Nephron (organoid): ENCODE results near the gene ATXN7L1.

Source experiments
- H3K27ac Mint-ChIP-seq, 3 experiments: 2 replicates each; pipeline ENCODE4 v1.8.0; 2020; ENCODE audit warnings: mixed read lengths in 3 of 3, mild to moderate bottlenecking in 2 of 3, moderate library complexity in 1 of 3
- H3K27me3 Mint-ChIP-seq: 2 replicates; pipeline ENCODE4 v1.8.0; 2021; ENCODE audit warnings: low read depth, mild to moderate bottlenecking, moderate library complexity, mixed read lengths
- H3K36me3 Mint-ChIP-seq: 2 replicates; pipeline ENCODE4 v1.8.0; 2020; ENCODE audit warnings: low read depth, mixed read lengths
- H3K4me1 Mint-ChIP-seq: 2 replicates; pipeline ENCODE4 v1.8.0; 2020; ENCODE audit warnings: mixed read lengths
- H3K4me3 Mint-ChIP-seq, 3 experiments: 2 replicates each; pipeline ENCODE4 v1.8.0; 2020; ENCODE audit warnings: mild to moderate bottlenecking in 3 of 3, mixed read lengths in 3 of 3, moderate library complexity in 2 of 3
- H3K9me3 Mint-ChIP-seq: 2 replicates; pipeline ENCODE4 v1.8.0; 2020; ENCODE audit warnings: mixed read lengths
- TF ChIP-seq, protein P1 (sequence below), 3 experiments: fragments of 200-600 bp; sonication (generic); IDR thresholded peaks; one replicate each; pipeline ENCODE4 v1.5.0; 2021; ENCODE audit warnings: antibody characterized with exemption in 3 of 3; ENCODE audit not compliant: unreplicated experiment in 3 of 3

The ATXN7L1 gene

DNA sequence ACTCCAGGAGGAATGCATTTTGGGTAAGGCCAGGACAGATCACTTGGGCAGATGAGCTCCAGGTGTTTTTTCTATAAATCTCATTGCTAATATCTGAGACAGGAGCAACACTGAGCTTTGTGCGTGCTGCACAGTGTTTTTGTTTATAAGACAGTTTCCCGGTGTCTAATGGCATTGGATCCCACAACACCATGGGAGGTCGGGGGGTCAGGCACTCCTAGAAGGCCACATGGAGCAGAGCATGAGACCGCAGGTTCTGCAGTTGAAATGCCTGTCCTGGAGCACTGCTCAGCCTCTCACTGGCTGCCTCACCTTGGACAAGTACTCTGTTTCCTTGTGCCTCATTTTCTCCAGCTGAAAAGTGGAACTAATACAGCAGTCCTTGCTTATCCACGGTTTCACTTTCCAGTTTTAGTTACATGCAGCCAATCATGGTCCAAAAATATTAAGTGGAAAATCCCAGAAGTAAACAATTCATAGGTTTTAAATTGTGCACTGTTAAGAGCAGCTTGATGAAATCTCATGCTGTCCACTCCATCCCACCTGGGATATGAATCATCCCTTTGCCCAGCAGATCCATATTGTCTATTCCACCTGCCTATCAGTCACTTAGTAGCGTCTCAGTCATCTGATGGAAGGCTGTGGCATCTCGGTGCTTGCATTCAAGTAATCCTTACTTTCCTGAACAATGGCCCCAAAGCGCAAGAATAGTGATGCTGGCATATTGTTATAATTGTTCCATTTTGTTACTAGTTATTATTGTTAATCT, 35.2 kb downstream of the ATXN7L1 start:
- Mint-ChIP-seq H3K4me1 (peaks cover 26% of the 10 kb centered on the region), H3K27ac (no peak overlapping the region), H3K9me3 (peaks cover 5% of the 10 kb centered on the region), H3K27me3 (no peaks in the 10 kb centered on the region), H3K4me3 (no peak overlapping the region), H3K36me3 (peaks cover 11% of the 10 kb centered on the region)
- TF ChIP-seq, protein P1, sequence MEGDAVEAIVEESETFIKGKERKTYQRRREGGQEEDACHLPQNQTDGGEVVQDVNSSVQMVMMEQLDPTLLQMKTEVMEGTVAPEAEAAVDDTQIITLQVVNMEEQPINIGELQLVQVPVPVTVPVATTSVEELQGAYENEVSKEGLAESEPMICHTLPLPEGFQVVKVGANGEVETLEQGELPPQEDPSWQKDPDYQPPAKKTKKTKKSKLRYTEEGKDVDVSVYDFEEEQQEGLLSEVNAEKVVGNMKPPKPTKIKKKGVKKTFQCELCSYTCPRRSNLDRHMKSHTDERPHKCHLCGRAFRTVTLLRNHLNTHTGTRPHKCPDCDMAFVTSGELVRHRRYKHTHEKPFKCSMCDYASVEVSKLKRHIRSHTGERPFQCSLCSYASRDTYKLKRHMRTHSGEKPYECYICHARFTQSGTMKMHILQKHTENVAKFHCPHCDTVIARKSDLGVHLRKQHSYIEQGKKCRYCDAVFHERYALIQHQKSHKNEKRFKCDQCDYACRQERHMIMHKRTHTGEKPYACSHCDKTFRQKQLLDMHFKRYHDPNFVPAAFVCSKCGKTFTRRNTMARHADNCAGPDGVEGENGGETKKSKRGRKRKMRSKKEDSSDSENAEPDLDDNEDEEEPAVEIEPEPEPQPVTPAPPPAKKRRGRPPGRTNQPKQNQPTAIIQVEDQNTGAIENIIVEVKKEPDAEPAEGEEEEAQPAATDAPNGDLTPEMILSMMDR (IDR thresholded peaks at IDR 0.05; ENCODE audit: unreplicated experiment in 3 of 3) = no peak

DNA sequence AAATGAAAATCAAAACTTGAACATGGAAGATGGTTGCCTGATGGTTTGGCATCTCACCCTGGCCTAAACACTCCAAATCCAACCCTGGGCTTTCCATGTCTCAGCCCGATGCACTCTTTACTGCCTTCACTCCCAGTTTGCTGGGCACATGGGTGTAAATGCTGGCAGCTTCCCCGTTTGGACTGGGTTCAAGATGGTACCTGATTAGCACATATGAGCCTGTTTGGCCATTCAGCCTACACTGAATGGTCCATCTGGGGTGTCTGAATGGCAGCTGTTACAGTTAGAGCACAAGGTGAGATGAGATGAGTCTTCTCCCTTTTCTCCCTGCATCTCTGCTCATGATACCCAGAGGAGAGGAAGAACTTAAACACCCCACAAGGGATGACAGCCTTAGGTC, 37.1 kb downstream of the ATXN7L1 start:
- Mint-ChIP-seq H3K4me3 (no peak overlapping the region), H3K4me1 (peaks cover 29% of the 10 kb centered on the region), H3K27me3 (no peaks in the 10 kb centered on the region), H3K9me3 (peaks cover under 1% of the 10 kb centered on the region), H3K36me3 (peaks cover 6% of the 10 kb centered on the region), H3K27ac (no peak overlapping the region)
- TF ChIP-seq, protein P1 (IDR thresholded peaks at IDR 0.05; ENCODE audit: unreplicated experiment in 3 of 3) = no peak

DNA sequence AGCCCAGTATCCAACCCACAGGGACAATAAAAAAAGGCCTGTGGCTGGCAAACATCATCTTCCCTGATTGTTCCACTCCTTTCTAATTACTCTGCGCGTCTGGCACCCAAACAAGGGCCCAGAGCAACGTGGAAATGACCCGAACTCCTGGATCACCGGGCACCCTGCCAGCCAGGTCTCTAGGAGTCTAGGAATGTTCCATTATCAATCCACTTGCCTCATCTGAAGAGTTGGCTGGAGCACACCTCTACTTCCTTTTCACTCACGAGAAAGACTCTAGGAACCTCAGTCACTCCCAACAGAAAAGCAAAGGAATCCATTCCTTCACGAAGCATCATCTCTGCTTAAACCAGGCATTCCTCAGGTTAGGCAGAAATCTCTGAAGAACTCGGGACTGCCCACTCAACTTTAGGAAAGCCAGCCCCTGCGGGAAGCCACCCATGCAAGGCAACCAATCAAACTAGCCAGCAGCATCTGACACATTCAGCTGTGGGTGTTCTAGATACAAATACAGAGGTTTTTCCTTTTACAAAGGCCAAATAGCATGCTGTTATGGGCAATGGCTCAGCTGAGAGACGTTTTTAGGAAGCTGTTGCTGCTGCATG, 37.7 kb downstream of the ATXN7L1 start:
- TF ChIP-seq, protein P1 (IDR thresholded peaks at IDR 0.05; ENCODE audit: unreplicated experiment in 3 of 3) = no peak
- H3K27me3 Mint-ChIP-seq = no peaks in the 10 kb centered on the region
- H3K4me3 Mint-ChIP-seq = no peak overlapping the region
- H3K4me1 Mint-ChIP-seq = peaks cover 29% of the 10 kb centered on the region
- H3K27ac Mint-ChIP-seq = peak overlapping the region in 2 of 3 experiments; percentile 16 to 53
- H3K36me3 Mint-ChIP-seq = peaks cover under 1% of the 10 kb centered on the region
- H3K9me3 Mint-ChIP-seq = no peaks in the 10 kb centered on the region

DNA sequence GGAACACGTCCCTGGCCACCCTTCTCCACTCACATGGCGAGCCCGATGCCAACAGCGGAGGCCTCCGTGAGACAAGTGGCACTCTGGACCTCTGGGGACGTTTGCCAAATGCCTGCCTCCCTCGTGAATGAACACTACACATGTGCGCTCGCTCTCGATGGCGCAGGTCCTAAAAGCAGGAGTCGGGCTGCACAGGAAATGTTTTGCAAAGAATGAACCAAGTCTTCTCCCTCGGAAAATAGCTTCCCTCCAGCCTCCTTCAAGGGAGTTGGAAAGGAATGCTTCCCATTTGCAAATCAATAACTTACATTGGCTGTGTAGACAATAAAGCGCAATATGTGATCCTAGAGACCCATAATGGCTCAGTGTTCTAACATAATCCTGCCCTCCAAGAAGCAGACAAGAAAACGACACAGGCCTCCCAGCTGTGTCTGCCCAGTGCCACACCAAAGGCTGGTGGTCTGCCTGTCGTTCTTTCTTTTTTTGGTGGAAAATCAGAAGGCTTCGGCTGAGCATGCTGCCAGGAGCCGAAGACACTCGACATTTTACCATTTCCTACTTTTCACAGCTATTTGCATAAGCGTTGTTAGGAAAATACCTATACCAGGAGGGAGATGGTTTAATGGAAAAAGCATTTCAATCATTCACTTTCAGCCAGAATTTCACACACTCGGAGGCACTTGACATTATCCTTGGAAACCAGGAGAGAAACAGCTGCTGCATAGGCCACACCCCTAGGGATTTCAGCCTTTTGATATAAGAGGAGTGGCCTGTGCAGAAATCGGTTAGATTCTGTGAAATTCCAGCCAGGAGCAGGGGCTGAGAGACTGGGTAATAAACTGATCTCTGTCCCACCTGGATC, 38.4 kb downstream of the ATXN7L1 start:
- H3K4me3 Mint-ChIP-seq = no peak overlapping the region
- peaks cover 30% of the 10 kb centered on the region for H3K4me1 Mint-ChIP-seq
- H3K27me3 Mint-ChIP-seq = no peaks in the 10 kb centered on the region
- TF ChIP-seq, protein P1 (IDR thresholded peaks at IDR 0.05; ENCODE audit: unreplicated experiment in 3 of 3) = no peak
- H3K36me3 Mint-ChIP-seq = no peaks in the 10 kb centered on the region
- H3K27ac Mint-ChIP-seq = peak overlapping the region in 2 of 3 experiments; percentile 16 to 53
- H3K9me3 Mint-ChIP-seq = no peaks in the 10 kb centered on the region

DNA sequence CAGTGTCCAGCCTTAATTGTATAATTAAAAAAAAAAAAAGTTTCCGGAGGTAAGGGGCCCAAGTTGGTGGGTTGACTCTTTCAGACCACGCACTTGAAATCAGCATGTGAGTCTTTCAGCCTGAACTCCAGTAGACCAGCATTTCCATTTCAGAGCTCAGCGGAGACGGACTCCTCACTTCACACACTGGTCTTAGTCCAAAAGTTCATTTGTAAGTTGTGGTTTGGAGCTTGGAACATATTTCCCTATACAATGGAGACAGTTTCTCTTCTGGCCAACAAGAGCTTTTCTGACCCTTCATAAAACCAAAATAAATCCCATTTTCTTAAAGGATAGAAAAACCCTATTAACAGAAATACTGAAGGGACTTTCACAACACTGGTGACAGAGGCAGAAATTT, 41.0 kb downstream of the ATXN7L1 start:
- TF ChIP-seq, protein P1 (IDR thresholded peaks at IDR 0.05; ENCODE audit: unreplicated experiment in 3 of 3) = no peak
- H3K4me1 Mint-ChIP-seq = peaks cover 51% of the 10 kb centered on the region
- no peak overlapping the region for H3K4me3 Mint-ChIP-seq
- no peaks in the 10 kb centered on the region for H3K27me3 Mint-ChIP-seq
- H3K9me3 Mint-ChIP-seq = no peaks in the 10 kb centered on the region
- H3K36me3 Mint-ChIP-seq = no peaks in the 10 kb centered on the region
- no peak overlapping the region for H3K27ac Mint-ChIP-seq
